NB4 (cell line): Measurements from ENCODE around the gene CHML.

Experiments used
- DNase-seq: peaks from one replicate; pipeline ENCODE4 v3.0.0; 2010; ENCODE audit warnings: low read depth
- H3K4me3 ChIP-seq: one replicate; pipeline ENCODE4 v1.5.1; 2011; ENCODE audit warnings: mild to moderate bottlenecking, low read depth, low read length, moderate library complexity
- MAX ChIP-seq: IDR thresholded peaks from 2 replicates; pipeline ENCODE4 v1.6.1; 2011; ENCODE audit warnings: low read depth, low read length
- MYC ChIP-seq: IDR thresholded peaks from 2 replicates; pipeline ENCODE4 v1.6.1; 2011; ENCODE audit warnings: low read depth, low read length
- POLR2A ChIP-seq: IDR thresholded peaks from 2 replicates; pipeline ENCODE4 v1.6.1; 2011; ENCODE audit warnings: mild to moderate bottlenecking; ENCODE audit not compliant: insufficient read length; ENCODE audit errors: extremely low read depth
- TF ChIP-seq, protein P1 (sequence below): IDR thresholded peaks from one replicate; pipeline ENCODE4 v1.5.1; 2012; ENCODE audit warnings: low read depth, low read length

The CHML gene

DNA sequence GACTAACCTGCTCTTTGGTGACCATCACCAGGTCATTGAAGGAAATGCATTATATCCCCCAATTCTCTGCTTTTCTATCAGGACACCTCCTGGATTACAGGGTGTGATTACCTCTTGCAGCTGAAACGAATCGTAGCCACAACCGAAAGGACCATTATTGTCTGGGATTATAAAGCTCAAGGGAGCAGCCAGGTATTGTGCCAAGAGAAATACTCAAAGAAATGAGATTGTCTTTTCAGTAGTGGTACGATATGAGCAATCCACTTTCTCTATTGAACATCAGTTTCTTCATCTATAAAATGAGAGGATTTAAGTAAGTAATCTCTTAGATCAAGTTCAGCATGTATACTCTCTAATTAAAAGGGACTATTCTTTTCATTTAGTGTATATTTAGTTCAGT lies 39.2 kb upstream of the CHML start:
- DNase-seq: no peak
- H3K4me3 ChIP-seq: no peak overlapping the region
- TF ChIP-seq MYC: no peak
- TF ChIP-seq POLR2A: no peak
- no peak for TF ChIP-seq MAX
- TF ChIP-seq, protein P1, sequence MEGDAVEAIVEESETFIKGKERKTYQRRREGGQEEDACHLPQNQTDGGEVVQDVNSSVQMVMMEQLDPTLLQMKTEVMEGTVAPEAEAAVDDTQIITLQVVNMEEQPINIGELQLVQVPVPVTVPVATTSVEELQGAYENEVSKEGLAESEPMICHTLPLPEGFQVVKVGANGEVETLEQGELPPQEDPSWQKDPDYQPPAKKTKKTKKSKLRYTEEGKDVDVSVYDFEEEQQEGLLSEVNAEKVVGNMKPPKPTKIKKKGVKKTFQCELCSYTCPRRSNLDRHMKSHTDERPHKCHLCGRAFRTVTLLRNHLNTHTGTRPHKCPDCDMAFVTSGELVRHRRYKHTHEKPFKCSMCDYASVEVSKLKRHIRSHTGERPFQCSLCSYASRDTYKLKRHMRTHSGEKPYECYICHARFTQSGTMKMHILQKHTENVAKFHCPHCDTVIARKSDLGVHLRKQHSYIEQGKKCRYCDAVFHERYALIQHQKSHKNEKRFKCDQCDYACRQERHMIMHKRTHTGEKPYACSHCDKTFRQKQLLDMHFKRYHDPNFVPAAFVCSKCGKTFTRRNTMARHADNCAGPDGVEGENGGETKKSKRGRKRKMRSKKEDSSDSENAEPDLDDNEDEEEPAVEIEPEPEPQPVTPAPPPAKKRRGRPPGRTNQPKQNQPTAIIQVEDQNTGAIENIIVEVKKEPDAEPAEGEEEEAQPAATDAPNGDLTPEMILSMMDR: no peak

GRCh38 chr1:241678536-241678935 lies 38.4 kb upstream of the CHML start:
- no peak for DNase-seq
- H3K4me3 ChIP-seq: no peak overlapping the region
- no peak for TF ChIP-seq MYC
- no peak for TF ChIP-seq POLR2A
- TF ChIP-seq, protein P1: no peak
- TF ChIP-seq MAX: no peak

DNA sequence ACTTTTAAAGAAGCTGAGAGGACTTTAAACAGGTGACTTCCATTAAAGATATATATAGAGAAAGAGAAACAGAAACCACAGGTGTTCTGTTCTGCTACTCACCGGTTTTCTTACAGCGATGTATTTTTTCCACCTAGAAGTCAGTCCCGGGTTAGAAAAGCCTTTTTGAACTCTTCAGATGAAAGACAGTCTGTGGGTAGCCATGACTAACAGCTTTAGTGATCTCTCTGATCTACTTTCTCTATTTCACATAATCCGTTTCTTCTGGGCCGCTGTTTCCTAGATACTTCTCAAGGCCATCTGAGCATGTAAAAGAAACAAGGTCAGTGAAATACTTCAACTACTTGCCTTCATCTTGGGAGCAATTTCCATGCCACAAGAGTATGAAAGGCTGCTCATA lies 37.0 kb upstream of the CHML start:
- TF ChIP-seq MYC: no peak
- no peak for TF ChIP-seq MAX
- TF ChIP-seq POLR2A: no peak
- TF ChIP-seq, protein P1: no peak
- no peak for DNase-seq
- no peak overlapping the region for H3K4me3 ChIP-seq

GRCh38 chr1:241675983-241676382 lies 35.8 kb upstream of the CHML start:
- no peak overlapping the region for H3K4me3 ChIP-seq
- no peak for DNase-seq
- TF ChIP-seq MYC (no peak), POLR2A (no peak), MAX (no peak)
- TF ChIP-seq, protein P1: no peak

- TF ChIP-seq MAX: no peak
- TF ChIP-seq, protein P1: no peak
- no peak for TF ChIP-seq MYC
- TF ChIP-seq POLR2A: no peak
- no peak for DNase-seq
Observed at GRCh38 chr1:241674805-241675384, 34.7 kb upstream of the CHML start.

More at GRCh38 chr1:241674805-241675384, 34.7 kb upstream of the CHML start:
- no peak overlapping the region for H3K4me3 ChIP-seq
